HepG2 (cell line): ENCODE results near the gene VWCE. TPM values are rescaled to one million over a fixed set of nuclear protein-coding genes. Genes with fewer than 3 reads are reported as not detected.
A peak's percentile ranks its signal among the peaks of the same experiment; 100 is the strongest.

Experiments
- ATAC-seq: fragments of 200-7000 bp; cut with Tn5 transposase; 3 replicates; pipeline ENCODE4 v1.9.1; 2020; ENCODE audit warnings: mild to moderate bottlenecking, moderate library complexity
- Bru-seq: library from RNA; stranded (reverse); fragments of 400-500 nt; gene quantifications from one replicate; lab custom pipeline; 2021; lab: Mats Ljungman, UMichigan
- BruChase-seq, 2 experiments: library from RNA; stranded (reverse); fragments of 400-500 nt; gene quantifications; one replicate each; lab custom pipeline; 2021; lab: Mats Ljungman, UMichigan
- BruUV-seq: library from RNA; stranded (reverse); fragments of 400-500 nt; replicated peaks from 2 replicates; lab custom pipeline; 2021; lab: Mats Ljungman, UMichigan
- CTCF ChIA-PET: fragments of 300-600 bp; formaldehyde crosslinking; extraction: SDS; loops from one replicate; lab custom pipeline; 2021; ENCODE audit warnings: low total read pairs, inconsistent platforms, low intra/inter-chr PET ratio; lab: Yijun Ruan, JAX
- POLR2A ChIA-PET: fragments of 350-600 bp; sonication (Branson Sonifier 250); formaldehyde crosslinking; loops from one replicate; lab custom pipeline; 2020; ENCODE audit warnings: antibody characterized with exemption, inconsistent platforms; lab: Yijun Ruan, JAX
- DNase-seq: peaks from one replicate; pipeline ENCODE4 v3.0.0-alpha.2; 2015; ENCODE audit warnings: low spot score
- FAIRE-seq: peaks from 3 replicates; lab custom pipeline; 2011; peaks lifted over from hg19 to GRCh38; lab: Jason Lieb, UNC
- H2AFZ ChIP-seq: one replicate; pipeline ENCODE4 v1.6.1; 2011; ENCODE audit warnings: low read length, inconsistent platforms
- H3K27ac ChIP-seq: fragments of 300-600 bp; 3 replicates; pipeline ENCODE4 v1.8.0; 2011; ENCODE audit warnings: mixed run types, mild to moderate bottlenecking, mixed read lengths, low read length, inconsistent platforms; ENCODE audit not compliant: insufficient read depth; ENCODE audit errors: extremely low read length
- H3K27me3 ChIP-seq, 2 experiments: fragments of 200-600 bp in 1 of 2; 2 replicates in 1 of 2; 3 replicates in 1 of 2; pipeline versions ENCODE4 v1.6.0 to v1.8.0; 2011; ENCODE audit warnings: low read length in 2 of 2, mild to moderate bottlenecking in 2 of 2, moderate library complexity in 2 of 2, inconsistent platforms in 1 of 2; ENCODE audit not compliant: insufficient read depth in 2 of 2, control insufficient read depth in 1 of 2
- H3K36me3 ChIP-seq, 2 experiments: fragments of 200-600 bp in 1 of 2; replicated peaks in 1 of 2; 2 replicates in 1 of 2; 3 replicates in 1 of 2; pipeline versions ENCODE4 v1.5.1 to v1.8.0; 2011; ENCODE audit warnings: low read length in 2 of 2, inconsistent platforms in 1 of 2; ENCODE audit not compliant: insufficient read depth in 2 of 2, control insufficient read depth in 1 of 2
- H3K4me1 ChIP-seq: 2 replicates; pipeline ENCODE4 v1.5.1; 2012; ENCODE audit warnings: low read length, inconsistent platforms; ENCODE audit not compliant: insufficient read depth
- H3K4me2 ChIP-seq: 2 replicates; pipeline ENCODE4 v1.6.0; 2011; ENCODE audit warnings: low read depth, low read length, inconsistent platforms
- H3K4me3 ChIP-seq, 3 experiments: fragments of 200-600 bp in 1 of 3; sonication (generic), shearing (Covaris generic) in 1 of 3; replicated peaks in 1 of 3; 2 replicates each; pipeline ENCODE4 v1.5.1; 2011 to 2016; ENCODE audit warnings: low read length in 3 of 3, inconsistent platforms in 2 of 3, low read depth in 2 of 3, mild to moderate bottlenecking in 2 of 3, control low read depth in 1 of 3, mixed read lengths in 1 of 3; ENCODE audit not compliant: insufficient read depth in 1 of 3
- H3K79me2 ChIP-seq: one replicate; pipeline ENCODE4 v1.6.1; 2011; ENCODE audit warnings: low read length, inconsistent platforms; ENCODE audit not compliant: insufficient read depth
- H3K9ac ChIP-seq: 2 replicates; pipeline ENCODE4 v1.6.0; 2011; ENCODE audit warnings: mild to moderate bottlenecking, low read depth, low read length, inconsistent platforms; ENCODE audit not compliant: insufficient read depth
- H3K9me3 ChIP-seq: 2 replicates; pipeline ENCODE4 v1.5.1; 2012; ENCODE audit warnings: mild to moderate bottlenecking, low read length
- H4K20me1 ChIP-seq: 2 replicates; pipeline ENCODE4 v1.6.0; 2011; ENCODE audit warnings: inconsistent platforms, mild to moderate bottlenecking, low read length, moderate library complexity; ENCODE audit not compliant: insufficient read depth
- E2F1 ChIP-seq: sonication (generic); formaldehyde crosslinking; IDR thresholded peaks from 2 replicates; pipeline ENCODE4 v1.5.0; 2020; ENCODE audit warnings: missing genetic modification reagents
- HDAC6 ChIP-seq: fragments of 200-600 bp; sonication (generic); IDR thresholded peaks from 2 replicates; pipeline ENCODE4 v1.7.0; 2017; ENCODE audit warnings: mild to moderate bottlenecking, antibody characterized with exemption, low read length, low read depth
- IRF2 ChIP-seq: IDR thresholded peaks from 2 replicates; pipeline ENCODE4 v1.6.1; 2018; ENCODE audit warnings: missing genetic modification reagents, missing compliant biosample characterization
- NFE2L1 ChIP-seq: sonication (generic); formaldehyde crosslinking; IDR thresholded peaks from 2 replicates; pipeline ENCODE4 v1.4.0; 2020; ENCODE audit warnings: missing genetic modification reagents, mild to moderate bottlenecking, borderline replicate concordance
- PITX1 ChIP-seq: sonication (generic); formaldehyde crosslinking; IDR thresholded peaks from 2 replicates; pipeline ENCODE4 v1.5.1; 2020; ENCODE audit warnings: mild to moderate bottlenecking, missing genetic modification reagents
- RAD21 ChIP-seq: fragments of 450-650 bp; formaldehyde crosslinking; IDR thresholded peaks from 2 replicates; pipeline ENCODE4 v1.5.0; 2020; ENCODE audit warnings: mild to moderate bottlenecking
- RBM39 ChIP-seq: fragments of 200-400 bp; formaldehyde crosslinking; IDR thresholded peaks from one replicate; pipeline ENCODE4 v1.6.1; 2018; ENCODE audit warnings: antibody characterized with exemption, mild to moderate bottlenecking, low read depth, low read length; ENCODE audit not compliant: poor library complexity, severe bottlenecking
- RNF2 ChIP-seq: fragments of 450-650 bp; conservative IDR thresholded peaks from 2 replicates; pipeline ENCODE4 v1.6.1; 2016; ENCODE audit warnings: low read depth
- TFAP4 ChIP-seq: sonication (generic); IDR thresholded peaks from 2 replicates; pipeline ENCODE4 v1.6.1; 2016; ENCODE audit warnings: low read depth, borderline replicate concordance
- ZNF234 ChIP-seq: sonication (generic); formaldehyde crosslinking; conservative IDR thresholded peaks from 2 replicates; pipeline ENCODE4 v1.5.1; 2020; ENCODE audit warnings: mild to moderate bottlenecking, missing genetic modification reagents
- ZNF34 ChIP-seq: sonication (generic); formaldehyde crosslinking; IDR thresholded peaks from 2 replicates; pipeline ENCODE4 v1.4.0; 2020; ENCODE audit warnings: mild to moderate bottlenecking, missing genetic modification reagents, borderline replicate concordance
- ZNF44 ChIP-seq: sonication (generic); formaldehyde crosslinking; IDR thresholded peaks from 2 replicates; pipeline ENCODE4 v1.5.1; 2020; ENCODE audit warnings: mild to moderate bottlenecking, missing genetic modification reagents
- ZNF766 ChIP-seq: sonication (generic); formaldehyde crosslinking; IDR thresholded peaks from 2 replicates; pipeline ENCODE4 v1.5.0; 2020; ENCODE audit warnings: missing genetic modification reagents, borderline replicate concordance
- ZNF777 ChIP-seq: sonication (generic); formaldehyde crosslinking; IDR thresholded peaks from 2 replicates; pipeline ENCODE4 v1.4.0; 2020; ENCODE audit warnings: missing genetic modification reagents
- WGBS: methylation state at CpG from one replicate; pipeline ENCODE4 v1.1.6; 2017; ENCODE audit warnings: low lambda C conversion rate; 5-methylcytosine and 5-hydroxymethylcytosine counted together
- in situ Hi-C: cut with HindIII; loops from 2 replicates; pipeline ENCODE4 v1.10.0; 2017; ENCODE audit warnings: low pct_unique_long_range_greater_than_20kb; ENCODE audit not compliant: extremely low pct_ligation_motif_present
- intact Hi-C: fragments of 100-400 bp; cut with micrococcal nuclease; formaldehyde crosslinking; loops from one replicate; pipeline ENCODE4 v1.10.0; 2022; ENCODE audit not compliant: unreplicated experiment
- long read RNA-seq, 2 experiments: library from RNA in 1 of 2; library from polyadenylated mRNA in 1 of 2; stranded (forward) in 1 of 2; unstranded in 1 of 2; transcript quantifications; one replicate each; pipeline ENCODE4 v2.0.0, GENCODE V29; 2019 to 2022
- polyA minus RNA-seq, 3 experiments: library from RNA; depleted of rRNA, polyadenylated mRNA; stranded (reverse); fragments of >200 nt; gene quantifications; 2 replicates each; pipeline ENCODE4 v1.2.3, GENCODE V29; 2011; ENCODE audit warnings: low replicate concordance in 1 of 3
- polyA plus RNA-seq, 8 experiments: library from polyadenylated mRNA; depleted of rRNA in 3 of 8; stranded (reverse) in 7 of 8; unstranded in 1 of 8; fragments of >200 nt; fragmentation: Illumina TruSeq in 4 of 8; extraction: Trizol in 4 of 8; gene quantifications; 2 replicates each; pipeline versions ENCODE4 v1.2.1 to v1.2.3, GENCODE V29; 2011 to 2016; ENCODE audit warnings: low read depth in 4 of 8, missing spikeins in 1 of 8, mixed read lengths in 1 of 8; ENCODE audit not compliant: insufficient read depth in 1 of 8
- total RNA-seq, 5 experiments: library from RNA; depleted of rRNA; stranded (reverse); fragments of >200 nt; fragmentation: Illumina TruSeq; extraction: Trizol; gene quantifications; 2 replicates each; pipeline ENCODE4 v1.2.3, GENCODE V29; 2016; ENCODE audit warnings: low read depth in 1 of 5

VWCE gene
- total RNA-seq (2016; rRNA removed; fragmentation: Illumina TruSeq; extraction: Trizol): 10.4 and 27.6 TPM in 2 replicates
- total RNA-seq (2016; cell fraction: cytosol; rRNA removed; fragmentation: Illumina TruSeq; extraction: Trizol; ENCODE audit: low read depth): 21.1 and 23.2 TPM in 2 replicates
- total RNA-seq (2016; cell fraction: insoluble cytoplasmic fraction; rRNA removed; fragmentation: Illumina TruSeq; extraction: Trizol): 9.5 and 29.7 TPM in 2 replicates
- total RNA-seq (2016; cell fraction: membrane; rRNA removed; fragmentation: Illumina TruSeq; extraction: Trizol): 16.2 and 16.5 TPM in 2 replicates
- total RNA-seq (2016; cell fraction: nucleus; rRNA removed; fragmentation: Illumina TruSeq; extraction: Trizol): 45.6 and 50.3 TPM in 2 replicates
- 58.3 and 59.7 TPM in 2 replicates for polyA plus RNA-seq (2011; rRNA removed)
- 16.1 and 23.9 TPM in 2 replicates for polyA plus RNA-seq (2011; cell fraction: cytosol; rRNA removed)
- 269 and 312 TPM in 2 replicates for polyA plus RNA-seq (2011; cell fraction: nucleus; rRNA removed)
- polyA plus RNA-seq (2012): 91.9 and 92.4 TPM in 2 replicates
- 7.3 and 7.8 TPM in 2 replicates for polyA plus RNA-seq (2016; cell fraction: cytosol; fragmentation: Illumina TruSeq; extraction: Trizol; ENCODE audit: low read depth)
- polyA plus RNA-seq (2016; cell fraction: insoluble cytoplasmic fraction; fragmentation: Illumina TruSeq; extraction: Trizol; ENCODE audit: low read depth): 16.7 and 20.6 TPM in 2 replicates
- 11.9 and 13.4 TPM in 2 replicates for polyA plus RNA-seq (2016; cell fraction: membrane; fragmentation: Illumina TruSeq; extraction: Trizol; ENCODE audit: low read depth)
- 214 and 228 TPM in 2 replicates for polyA plus RNA-seq (2016; cell fraction: nucleus; fragmentation: Illumina TruSeq; extraction: Trizol; ENCODE audit: insufficient read depth, low read depth)
- 0.94 and 72.8 TPM in 2 replicates for polyA minus RNA-seq (2011; rRNA and poly(A)+ RNA removed; ENCODE audit: low replicate concordance)
- polyA minus RNA-seq (2011; cell fraction: cytosol; rRNA and poly(A)+ RNA removed): 17.8 and 19.7 TPM in 2 replicates
- polyA minus RNA-seq (2011; cell fraction: nucleus; rRNA and poly(A)+ RNA removed): 60.5 and 66.8 TPM in 2 replicates
- percentile 83 among the genes with signal in this experiment for Bru-seq, nascent RNA
- BruChase-seq, experiment 1, labeled RNA remaining after a 6-hour chase: percentile 83 among the genes with signal in this experiment
- percentile 87 among the genes with signal in this experiment for BruChase-seq, experiment 2, labeled RNA remaining after a 2-hour chase
- long read RNA-seq, experiment 1, partial matches to known transcripts: 10 of 26 reads
- long read RNA-seq, experiment 1, other reads (novel, unspliced or antisense): 14 of 26 reads
- long read RNA-seq, experiment 2, transcript VWCE-202 (20 exons, 3,640 nt): major isoform, 15 of 111 reads
- long read RNA-seq, experiment 2, partial matches to known transcripts: 23 of 111 reads
- long read RNA-seq, experiment 2, other reads (novel, unspliced or antisense): 72 of 111 reads

GRCh38 chr11:61294717-61295595 lies at the start of gene VWCE:
Gene VWCE (minus strand): TSS chr11:61295316. CDS start chr11:61295037, 279 bp downstream.
- FAIRE-seq: no peak
- TF ChIP-seq HDAC6: no peak
- no peak for TF ChIP-seq NFE2L1 (CRISPR knock-in tag)
- no peak for TF ChIP-seq ZNF44 (CRISPR knock-in tag)
- peak; percentile 1 for TF ChIP-seq PITX1
- peak; percentile 15; the same call in 1 of the 2 replicates for TF ChIP-seq ZNF766 (CRISPR knock-in tag)
- TF ChIP-seq RBM39: peak; percentile 60
- peak; percentile 35; the same call in 1 of the 2 replicates for TF ChIP-seq ZNF777 (CRISPR knock-in tag)
- peak; percentile 82 for TF ChIP-seq IRF2 (CRISPR knock-in tag)
- TF ChIP-seq ZNF34 (CRISPR knock-in tag): no peak
- peak; percentile 74; the same call in 1 of the 2 replicates for TF ChIP-seq ZNF234
- no peak for TF ChIP-seq TFAP4
- TF ChIP-seq E2F1 (CRISPR knock-in tag): peak; percentile 76
- no peak; the same call in 1 of the 2 replicates for TF ChIP-seq RAD21
- TF ChIP-seq RNF2: no peak

More at GRCh38 chr11:61294717-61295595, at the start of gene VWCE:
- Histone ChIP-seq H2AFZ (no peak within 1 kb of the TSS), H3K27ac (peak within 1 kb of the TSS; percentile 94), H3K9me3 (no peaks in the 10 kb centered on the region), H3K4me2 (peak within 1 kb of the TSS; percentile 93), H3K4me1 (peaks cover 74% of the 10 kb centered on the region), H3K4me3 (peak within 1 kb of the TSS; percentile 67 to 88 (median 83)), H3K27me3 (no peaks in the 10 kb centered on the region; a peak in 1 of 5 replicates), H3K36me3 (peaks cover 14 to 39% of the 10 kb centered on the region in 2 experiments; a peak in 4 of 5 replicates), H4K20me1 (peaks cover 20% of the 10 kb centered on the region), H3K79me2 (peaks cover 45% of the 10 kb centered on the region), H3K9ac (peak within 1 kb of the TSS; percentile 91)
- 0% methylated on average over 8 of the region's 97 CpGs for WGBS
- CTCF ChIA-PET: no interaction called here
- BruUV-seq: TSS peak; percentile 32
- in situ Hi-C loops: no loop called here
- DNase-seq (peak; percentile 76), ATAC-seq (peak; percentile 73)
- intact Hi-C loops: loop anchor here (5.0 kb wide), 1 partner anchor 92 kb away; no protein-coding TSS in a partner anchor
- POLR2A ChIA-PET: interaction anchor here (0.6 to 2.7 kb wide), 15 partner anchors 9 to 135 kb away, joined by 3 to 23 read pairs (median 3); partner anchors contain the start of genes CPSF7, CYB561A3, SDHAF2 and TMEM138
